HL-60 (cell line): ENCODE results near the gene PRB2.

Source experiments
- DNase-seq, 2 experiments: peaks; one replicate each; pipeline ENCODE4 v3.0.0-alpha.2; 2010 to 2020; ENCODE audit warnings: low read depth in 1 of 2, low spot score in 1 of 2
- H3K27ac ChIP-seq: fragments of 250-450 bp; sonication (Bioruptor Pico); replicated peaks from 2 replicates; pipeline ENCODE4 v1.5.1; 2020; ENCODE audit warnings: mild to moderate bottlenecking, moderate library complexity
- H3K27me3 ChIP-seq: fragments of 250-450 bp; sonication (Bioruptor Pico); 2 replicates; pipeline ENCODE4 v1.5.1; 2021; ENCODE audit warnings: mild to moderate bottlenecking, moderate library complexity; ENCODE audit not compliant: insufficient read depth, poor library complexity, severe bottlenecking
- H3K4me3 ChIP-seq: replicated peaks from 2 replicates; pipeline ENCODE4 v1.5.1; 2011; ENCODE audit warnings: mild to moderate bottlenecking, control low read depth, low read length; ENCODE audit not compliant: insufficient read depth
- GABPA ChIP-seq: IDR thresholded peaks from 2 replicates; pipeline ENCODE4 v1.6.1; 2012; ENCODE audit warnings: low read depth
- POLR2AphosphoS5 ChIP-seq: IDR thresholded peaks from 2 replicates; pipeline ENCODE4 v1.6.1; 2012; ENCODE audit warnings: low read depth
- SPI1 ChIP-seq: IDR thresholded peaks from 2 replicates; pipeline ENCODE4 v1.6.1; 2012; ENCODE audit warnings: low read depth, mild to moderate bottlenecking, borderline replicate concordance
- TF ChIP-seq, protein P1 (sequence below): IDR thresholded peaks from 2 replicates; pipeline ENCODE4 v1.6.1; 2012; ENCODE audit warnings: low read depth; ENCODE audit not compliant: insufficient replicate concordance
- TF ChIP-seq, protein P2 (sequence below): IDR thresholded peaks from one replicate; pipeline ENCODE4 v1.5.1; 2011; ENCODE audit warnings: low read length, control low read depth, inconsistent platforms; ENCODE audit not compliant: insufficient read depth

Gene PRB2

DNA sequence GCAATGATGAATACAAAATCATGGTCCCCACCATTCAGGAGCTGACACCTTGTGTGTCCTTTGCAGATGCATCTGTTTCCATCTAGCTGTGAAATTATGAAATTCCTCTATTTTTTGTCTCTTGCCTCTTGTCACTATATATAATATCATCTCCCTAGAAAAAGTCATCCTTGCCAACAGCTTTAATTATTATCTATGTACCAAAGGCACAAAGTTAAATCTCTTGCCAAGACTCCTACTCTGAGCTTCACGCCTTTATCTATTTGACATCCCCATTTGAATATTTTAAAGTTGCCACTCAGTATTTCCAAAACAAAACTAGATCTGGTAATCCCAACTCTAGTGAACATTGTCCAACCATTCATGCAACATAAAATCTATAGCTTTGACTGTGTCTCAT lies 32.0 kb upstream of the PRB2 start:
- peaks cover 19% of the 10 kb centered on the region for H3K27me3 ChIP-seq
- TF ChIP-seq SPI1 (no peak), GABPA (no peak), POLR2AphosphoS5 (no peak)
- TF ChIP-seq, protein P1, sequence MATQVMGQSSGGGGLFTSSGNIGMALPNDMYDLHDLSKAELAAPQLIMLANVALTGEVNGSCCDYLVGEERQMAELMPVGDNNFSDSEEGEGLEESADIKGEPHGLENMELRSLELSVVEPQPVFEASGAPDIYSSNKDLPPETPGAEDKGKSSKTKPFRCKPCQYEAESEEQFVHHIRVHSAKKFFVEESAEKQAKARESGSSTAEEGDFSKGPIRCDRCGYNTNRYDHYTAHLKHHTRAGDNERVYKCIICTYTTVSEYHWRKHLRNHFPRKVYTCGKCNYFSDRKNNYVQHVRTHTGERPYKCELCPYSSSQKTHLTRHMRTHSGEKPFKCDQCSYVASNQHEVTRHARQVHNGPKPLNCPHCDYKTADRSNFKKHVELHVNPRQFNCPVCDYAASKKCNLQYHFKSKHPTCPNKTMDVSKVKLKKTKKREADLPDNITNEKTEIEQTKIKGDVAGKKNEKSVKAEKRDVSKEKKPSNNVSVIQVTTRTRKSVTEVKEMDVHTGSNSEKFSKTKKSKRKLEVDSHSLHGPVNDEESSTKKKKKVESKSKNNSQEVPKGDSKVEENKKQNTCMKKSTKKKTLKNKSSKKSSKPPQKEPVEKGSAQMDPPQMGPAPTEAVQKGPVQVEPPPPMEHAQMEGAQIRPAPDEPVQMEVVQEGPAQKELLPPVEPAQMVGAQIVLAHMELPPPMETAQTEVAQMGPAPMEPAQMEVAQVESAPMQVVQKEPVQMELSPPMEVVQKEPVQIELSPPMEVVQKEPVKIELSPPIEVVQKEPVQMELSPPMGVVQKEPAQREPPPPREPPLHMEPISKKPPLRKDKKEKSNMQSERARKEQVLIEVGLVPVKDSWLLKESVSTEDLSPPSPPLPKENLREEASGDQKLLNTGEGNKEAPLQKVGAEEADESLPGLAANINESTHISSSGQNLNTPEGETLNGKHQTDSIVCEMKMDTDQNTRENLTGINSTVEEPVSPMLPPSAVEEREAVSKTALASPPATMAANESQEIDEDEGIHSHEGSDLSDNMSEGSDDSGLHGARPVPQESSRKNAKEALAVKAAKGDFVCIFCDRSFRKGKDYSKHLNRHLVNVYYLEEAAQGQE: no peak
- TF ChIP-seq, protein P2, sequence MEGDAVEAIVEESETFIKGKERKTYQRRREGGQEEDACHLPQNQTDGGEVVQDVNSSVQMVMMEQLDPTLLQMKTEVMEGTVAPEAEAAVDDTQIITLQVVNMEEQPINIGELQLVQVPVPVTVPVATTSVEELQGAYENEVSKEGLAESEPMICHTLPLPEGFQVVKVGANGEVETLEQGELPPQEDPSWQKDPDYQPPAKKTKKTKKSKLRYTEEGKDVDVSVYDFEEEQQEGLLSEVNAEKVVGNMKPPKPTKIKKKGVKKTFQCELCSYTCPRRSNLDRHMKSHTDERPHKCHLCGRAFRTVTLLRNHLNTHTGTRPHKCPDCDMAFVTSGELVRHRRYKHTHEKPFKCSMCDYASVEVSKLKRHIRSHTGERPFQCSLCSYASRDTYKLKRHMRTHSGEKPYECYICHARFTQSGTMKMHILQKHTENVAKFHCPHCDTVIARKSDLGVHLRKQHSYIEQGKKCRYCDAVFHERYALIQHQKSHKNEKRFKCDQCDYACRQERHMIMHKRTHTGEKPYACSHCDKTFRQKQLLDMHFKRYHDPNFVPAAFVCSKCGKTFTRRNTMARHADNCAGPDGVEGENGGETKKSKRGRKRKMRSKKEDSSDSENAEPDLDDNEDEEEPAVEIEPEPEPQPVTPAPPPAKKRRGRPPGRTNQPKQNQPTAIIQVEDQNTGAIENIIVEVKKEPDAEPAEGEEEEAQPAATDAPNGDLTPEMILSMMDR: no peak
- no peak overlapping the region for H3K4me3 ChIP-seq
- no peak overlapping the region for H3K27ac ChIP-seq
- DNase-seq: no peak

DNA sequence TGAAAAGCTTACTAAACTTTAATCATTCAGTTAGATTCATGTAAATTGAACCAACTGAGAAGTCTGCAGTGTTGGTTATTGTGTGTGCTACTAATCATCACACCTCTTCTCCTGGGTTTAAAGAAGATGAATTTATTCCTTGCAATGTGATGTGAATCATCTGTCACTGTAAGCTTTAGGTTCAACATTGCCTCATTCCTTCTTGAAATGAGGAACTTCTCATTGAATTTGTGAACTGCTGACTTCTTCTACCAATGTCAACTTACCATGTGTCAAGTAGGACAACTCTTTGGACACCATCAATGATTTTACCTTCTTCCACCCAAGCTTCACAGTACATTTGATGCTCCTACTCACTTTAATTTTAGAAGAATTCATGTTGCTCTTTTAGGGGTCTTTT lies 17.4 kb upstream of the PRB2 start:
- Histone ChIP-seq H3K27ac (no peak overlapping the region), H3K4me3 (no peak overlapping the region), H3K27me3 (no peaks in the 10 kb centered on the region)
- DNase-seq: no peak
- no peak for TF ChIP-seq POLR2AphosphoS5
- TF ChIP-seq SPI1: no peak
- TF ChIP-seq, protein P2: no peak
- TF ChIP-seq GABPA: no peak
- TF ChIP-seq, protein P1: no peak

DNA sequence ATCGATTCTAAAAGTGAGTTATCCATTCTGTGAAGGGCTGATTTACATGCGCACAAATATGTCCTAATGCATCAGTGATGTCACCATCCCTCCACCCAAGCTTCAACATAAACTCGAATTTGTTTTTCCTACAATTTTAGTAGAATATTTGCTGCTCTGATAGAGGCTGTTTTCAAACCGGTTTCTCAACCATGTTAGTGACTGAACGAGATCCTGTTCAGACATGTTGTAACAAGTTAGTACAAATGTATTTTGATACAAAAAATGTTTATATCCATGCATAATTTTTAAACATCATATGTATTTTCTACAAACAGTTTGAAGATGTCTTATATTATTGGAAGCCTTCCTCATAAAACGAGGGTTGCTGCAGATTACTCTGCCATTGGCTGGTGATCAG lies 12.7 kb upstream of the PRB2 start:
- no peak overlapping the region for H3K27ac ChIP-seq
- H3K27me3 ChIP-seq: peaks cover 2% of the 10 kb centered on the region
- TF ChIP-seq GABPA (no peak), SPI1 (no peak), POLR2AphosphoS5 (no peak)
- TF ChIP-seq, protein P1: no peak
- TF ChIP-seq, protein P2: no peak
- H3K4me3 ChIP-seq: no peak overlapping the region
- no peak for DNase-seq
